Glutamatergic neuron (in vitro differentiated cells): ENCODE measurements around the gene TAF1B. TPM values are rescaled to one million over a fixed set of nuclear protein-coding genes. Genes with fewer than 3 reads are reported as not detected.

Experiments
- DNase-seq: peaks from one replicate; pipeline ENCODE4 v3.0.0; 2022
- H3K27ac Mint-ChIP-seq: one replicate; pipeline ENCODE4 v1.8.0; 2020; ENCODE audit warnings: mild to moderate bottlenecking, mixed read lengths, inconsistent platforms; ENCODE audit not compliant: unreplicated experiment
- H3K27me3 Mint-ChIP-seq: one replicate; pipeline ENCODE4 v1.8.0; 2020; ENCODE audit warnings: mild to moderate bottlenecking, moderate library complexity, mixed read lengths, inconsistent platforms; ENCODE audit not compliant: unreplicated experiment
- H3K36me3 Mint-ChIP-seq: one replicate; pipeline ENCODE4 v1.8.0; 2020; ENCODE audit warnings: mild to moderate bottlenecking, mixed read lengths, inconsistent platforms; ENCODE audit not compliant: unreplicated experiment
- H3K4me1 Mint-ChIP-seq: one replicate; pipeline ENCODE4 v1.8.0; 2020; ENCODE audit warnings: mild to moderate bottlenecking, low read depth, mixed read lengths, inconsistent platforms; ENCODE audit not compliant: unreplicated experiment
- H3K4me3 Mint-ChIP-seq: one replicate; pipeline ENCODE4 v1.8.0; 2020; ENCODE audit warnings: mild to moderate bottlenecking, mixed read lengths, inconsistent platforms; ENCODE audit not compliant: unreplicated experiment
- H3K9me3 Mint-ChIP-seq: one replicate; pipeline ENCODE4 v1.8.0; 2020; ENCODE audit warnings: mild to moderate bottlenecking, moderate library complexity, mixed read lengths, inconsistent platforms; ENCODE audit not compliant: unreplicated experiment
- CTCF ChIP-seq: fragments of 200-600 bp; sonication (generic); IDR thresholded peaks from one replicate; pipeline ENCODE4 v1.5.0; 2021; ENCODE audit not compliant: partially characterized antibody, unreplicated experiment
- total RNA-seq: library from RNA; stranded (reverse); fragmentation: NEBNext Ultra II Directional; extraction: Animal tissue kit (Norgen Biotek cat#: 25700); gene quantifications from one replicate; pipeline ENCODE4 v1.2.1, GENCODE V29; 2021; ENCODE audit not compliant: unreplicated experiment

Gene TAF1B
- total RNA-seq, 1 donor from 2014 or later, result 16.7 TPM

- H3K36me3 Mint-ChIP-seq, result no peaks in the 10 kb centered on the region
- TF ChIP-seq CTCF, result no peak
- no peak overlapping the region for H3K27ac Mint-ChIP-seq
- DNase-seq, result no peak
- no peaks in the 10 kb centered on the region for H3K9me3 Mint-ChIP-seq
- H3K4me1 Mint-ChIP-seq, result no peaks in the 10 kb centered on the region
- H3K27me3 Mint-ChIP-seq, result no peaks in the 10 kb centered on the region
- H3K4me3 Mint-ChIP-seq, result no peak overlapping the region
Observed at GRCh38 chr2:9821805-9822445, 21.3 kb upstream of the TAF1B start.

- no peak for TF ChIP-seq CTCF
- Mint-ChIP-seq H3K36me3 (no peaks in the 10 kb centered on the region), H3K27ac (no peak overlapping the region), H3K9me3 (no peaks in the 10 kb centered on the region), H3K27me3 (no peaks in the 10 kb centered on the region), H3K4me1 (no peaks in the 10 kb centered on the region), H3K4me3 (no peak overlapping the region)
- no peak for DNase-seq
Observed at GRCh38 chr2:9824441-9824840, 18.8 kb upstream of the TAF1B start.

- H3K4me3 Mint-ChIP-seq, result no peak overlapping the region
- TF ChIP-seq CTCF, result no peak
- H3K27me3 Mint-ChIP-seq, result no peaks in the 10 kb centered on the region
- H3K27ac Mint-ChIP-seq, result no peak overlapping the region
- H3K4me1 Mint-ChIP-seq, result no peaks in the 10 kb centered on the region
- H3K9me3 Mint-ChIP-seq, result no peaks in the 10 kb centered on the region
- H3K36me3 Mint-ChIP-seq, result no peaks in the 10 kb centered on the region
- DNase-seq, result no peak
Observed at GRCh38 chr2:9824956-9825720, 18.1 kb upstream of the TAF1B start.

GRCh38 chr2:9826208-9826607 is 17.1 kb upstream of the TAF1B start:
- peaks cover 1% of the 10 kb centered on the region for H3K9me3 Mint-ChIP-seq
- H3K27me3 Mint-ChIP-seq, result no peaks in the 10 kb centered on the region
- no peak overlapping the region for H3K4me3 Mint-ChIP-seq
- no peaks in the 10 kb centered on the region for H3K4me1 Mint-ChIP-seq
- no peaks in the 10 kb centered on the region for H3K36me3 Mint-ChIP-seq
- DNase-seq, result no peak
- H3K27ac Mint-ChIP-seq, result no peak overlapping the region
- no peak for TF ChIP-seq CTCF

- TF ChIP-seq CTCF, result no peak
- H3K9me3 Mint-ChIP-seq, result peaks cover 1% of the 10 kb centered on the region
- H3K4me3 Mint-ChIP-seq, result no peak overlapping the region
- H3K4me1 Mint-ChIP-seq, result no peaks in the 10 kb centered on the region
- no peak for DNase-seq
- no peak overlapping the region for H3K27ac Mint-ChIP-seq
- H3K36me3 Mint-ChIP-seq, result no peaks in the 10 kb centered on the region
- H3K27me3 Mint-ChIP-seq, result peaks cover 4% of the 10 kb centered on the region
Observed at GRCh38 chr2:9830685-9831410, 12.4 kb upstream of the TAF1B start.
